GM12892 (cell line): ENCODE data around the gene PIAS4.

Experiments
- POLR2A ChIP-seq: IDR thresholded peaks from 2 replicates; pipeline ENCODE4 v1.6.1; 2011; ENCODE audit warnings: low read depth, low read length, control low read depth
- TAF1 ChIP-seq: IDR thresholded peaks from 2 replicates; pipeline ENCODE4 v1.6.1; 2011; ENCODE audit warnings: low read depth, mild to moderate bottlenecking, control low read depth, low read length, borderline replicate concordance

- TF ChIP-seq POLR2A = no peak
- TF ChIP-seq TAF1 = no peak
These were observed 50.6 kb downstream of the PIAS4 start for GRCh38 chr19:4057931-4058692.
